ENCODE measurements around the gene CLDND1.
A peak's percentile ranks its signal among the peaks of the same experiment; 100 is the strongest.
"Not testable (repeated sequence)": the region's sequence is repeated elsewhere in the genome, so short reads cannot be mapped to it uniquely, and the experiment has no call there.

Gene CLDND1

DNA sequence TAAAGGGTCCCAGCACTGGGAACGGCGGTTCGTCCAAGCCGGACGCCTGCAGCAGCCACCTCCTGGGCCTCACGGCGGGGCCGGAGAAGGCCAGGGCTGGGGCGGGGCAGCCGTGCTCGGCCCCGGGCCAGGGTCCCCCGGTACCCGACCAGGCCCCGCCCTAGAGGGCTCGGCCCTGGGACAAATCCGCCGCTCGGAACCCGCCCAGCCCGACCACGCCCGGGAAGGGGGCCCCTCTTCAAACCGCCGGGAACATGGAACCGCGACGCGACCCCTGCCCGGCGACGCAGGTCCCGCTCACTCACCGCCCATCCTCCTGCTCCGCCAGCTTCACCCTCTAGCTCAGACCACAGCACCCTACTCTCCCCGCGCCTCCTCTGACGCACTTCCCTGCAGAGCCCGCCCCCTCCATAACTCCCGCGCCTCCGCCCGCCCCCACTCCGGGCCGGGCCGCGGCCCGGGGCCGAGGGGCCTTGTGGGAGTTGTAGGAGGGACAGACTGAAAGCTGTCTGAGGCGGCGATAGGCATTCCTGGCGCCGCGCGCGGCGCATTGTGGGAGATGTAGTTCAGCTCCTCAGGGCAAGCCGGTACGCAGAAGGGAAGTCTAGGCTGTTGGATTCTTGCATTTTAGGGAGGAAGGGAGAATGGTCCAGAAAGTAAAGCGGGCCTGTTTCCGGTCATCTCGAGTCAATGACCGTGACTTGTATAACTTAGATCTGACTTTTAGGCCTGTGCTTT is at the start of gene CLDND1:
Gene CLDND1, minus strand, starts transcription at position 359 of the 738 bp plus-strand sequence. CDS start 1,478 bp downstream, outside the sequence.
- H3K9me3 Mint-ChIP-seq, result no peaks in the 10 kb centered on the region
- peak; percentile 93 for DNase-seq
- H3K4me1 Mint-ChIP-seq, result peaks cover 67% of the 10 kb centered on the region
- ATAC-seq, result peak; percentile 97
- H3K4me3 Mint-ChIP-seq, result peak within 1 kb of the TSS; percentile 97
- no peaks in the 10 kb centered on the region for H3K27me3 Mint-ChIP-seq
- peak within 1 kb of the TSS; percentile 93 for H3K27ac Mint-ChIP-seq
- peaks cover 45% of the 10 kb centered on the region for H3K36me3 Mint-ChIP-seq (ENCODE audit: low read depth)

DNA sequence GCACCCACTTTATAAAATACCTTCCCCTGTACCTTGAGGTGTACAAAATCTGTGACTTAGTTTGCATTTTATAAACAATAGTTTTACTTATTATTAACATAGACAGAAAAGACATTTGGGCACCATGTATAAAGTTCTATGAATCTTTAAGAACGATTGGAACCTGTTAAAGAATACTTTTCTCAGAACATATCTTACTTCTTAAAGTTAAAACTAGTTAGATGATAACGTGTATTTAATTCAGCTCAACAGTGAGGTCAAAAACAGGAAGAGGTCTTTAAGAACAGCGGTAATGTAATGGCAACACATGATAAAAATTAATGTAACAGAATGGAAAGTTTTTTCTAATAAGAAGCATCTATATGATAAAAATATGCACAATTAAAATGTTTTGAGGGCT is 45.7 kb upstream of the CLDND1 start:
- ATAC-seq (no peak), DNase-seq (no peak)
- Mint-ChIP-seq H3K4me3 (no peak overlapping the region), H3K27me3 (no peaks in the 10 kb centered on the region), H3K36me3 (ENCODE audit: low read depth) (no peaks in the 10 kb centered on the region), H3K9me3 (peaks cover 6% of the 10 kb centered on the region), H3K27ac (no peak overlapping the region), H3K4me1 (peaks cover 64% of the 10 kb centered on the region)

DNA sequence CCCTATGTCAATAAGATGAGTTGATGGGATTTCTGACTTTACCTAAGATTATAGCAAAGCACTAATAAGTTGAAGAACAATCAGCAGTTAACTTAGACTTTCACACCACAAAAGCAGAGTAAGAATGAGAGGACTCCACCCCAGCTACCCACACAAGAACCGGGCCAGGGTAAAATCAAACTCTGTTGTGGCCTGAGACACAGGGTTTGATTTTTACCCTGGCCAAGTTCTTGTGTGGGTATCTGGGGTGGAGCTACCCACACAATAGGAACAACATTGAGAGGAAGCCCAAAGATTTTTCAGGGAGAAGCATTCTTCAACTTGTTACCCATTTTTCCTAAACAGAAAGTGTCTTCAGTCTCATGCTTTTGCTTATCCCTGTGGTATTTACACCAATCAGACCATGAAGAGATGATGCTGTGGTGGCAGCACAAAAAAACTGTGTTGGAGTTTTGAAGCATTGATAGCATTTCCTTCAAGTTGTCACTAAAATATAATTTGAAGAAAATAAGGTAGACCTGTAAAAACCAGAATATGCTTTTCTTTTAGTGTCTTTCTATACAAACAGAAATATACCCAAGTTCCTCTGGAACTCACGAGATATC is 45.1 kb upstream of the CLDND1 start:
- ATAC-seq, result peak; percentile 43
- Mint-ChIP-seq H3K36me3 (ENCODE audit: low read depth) (no peaks in the 10 kb centered on the region), H3K27me3 (no peaks in the 10 kb centered on the region), H3K4me1 (peaks cover 64% of the 10 kb centered on the region), H3K9me3 (peaks cover 6% of the 10 kb centered on the region), H3K4me3 (no peak overlapping the region), H3K27ac (peak overlapping the region; percentile 46)
- DNase-seq, result no peak

DNA sequence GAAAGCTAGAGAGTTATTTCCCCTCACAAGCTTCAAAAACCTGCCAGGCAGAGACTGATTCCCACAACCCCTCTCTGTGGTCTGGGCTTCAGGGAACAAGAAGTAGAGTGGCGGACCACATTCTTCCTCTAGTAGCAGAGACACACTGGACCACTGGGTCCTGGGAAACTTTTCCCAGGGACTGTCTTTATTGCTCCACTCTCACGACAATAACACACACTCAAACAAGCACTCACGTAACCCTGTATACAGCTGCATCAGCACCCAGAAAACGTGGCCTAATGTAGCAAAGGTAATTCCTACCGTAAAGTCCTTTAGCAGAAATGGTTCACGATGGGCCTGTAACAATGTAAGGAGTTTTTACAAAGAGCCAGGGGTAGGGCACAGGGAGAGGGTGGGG is 43.1 kb upstream of the CLDND1 start:
- DNase-seq (no peak), ATAC-seq (no peak)
- peaks cover 6% of the 10 kb centered on the region for H3K9me3 Mint-ChIP-seq
- H3K4me1 Mint-ChIP-seq, result peaks cover 77% of the 10 kb centered on the region
- no peaks in the 10 kb centered on the region for H3K27me3 Mint-ChIP-seq
- no peak overlapping the region for H3K4me3 Mint-ChIP-seq
- peak overlapping the region; percentile 65 for H3K27ac Mint-ChIP-seq
- H3K36me3 Mint-ChIP-seq (ENCODE audit: low read depth), result no peaks in the 10 kb centered on the region

DNA sequence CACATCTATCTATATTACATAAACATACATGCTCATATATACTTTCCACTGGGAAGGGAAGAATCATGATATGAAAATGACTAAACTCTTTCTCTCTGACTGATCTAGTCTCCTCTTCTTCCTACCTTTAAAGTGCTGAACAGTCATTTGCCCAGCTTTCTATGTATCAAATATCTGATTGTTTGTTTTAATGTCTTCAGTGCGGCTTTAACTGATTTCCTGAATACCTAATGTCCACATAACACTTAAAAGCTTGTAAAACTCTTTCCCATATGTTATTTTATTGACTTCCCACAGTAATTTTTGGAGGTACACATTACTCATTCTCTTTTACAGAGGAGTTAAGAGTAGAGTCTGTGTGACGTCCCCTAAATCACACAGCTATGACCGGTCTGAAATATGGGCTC is 42.5 kb upstream of the CLDND1 start:
- H3K4me1 Mint-ChIP-seq, result peaks cover 82% of the 10 kb centered on the region
- H3K36me3 Mint-ChIP-seq (ENCODE audit: low read depth), result no peaks in the 10 kb centered on the region
- ATAC-seq, result peak; percentile 60
- peak overlapping the region; percentile 64 for H3K4me3 Mint-ChIP-seq
- H3K27me3 Mint-ChIP-seq, result no peaks in the 10 kb centered on the region
- peaks cover 6% of the 10 kb centered on the region for H3K9me3 Mint-ChIP-seq
- peak overlapping the region; percentile 65 for H3K27ac Mint-ChIP-seq
- no peak for DNase-seq

DNA sequence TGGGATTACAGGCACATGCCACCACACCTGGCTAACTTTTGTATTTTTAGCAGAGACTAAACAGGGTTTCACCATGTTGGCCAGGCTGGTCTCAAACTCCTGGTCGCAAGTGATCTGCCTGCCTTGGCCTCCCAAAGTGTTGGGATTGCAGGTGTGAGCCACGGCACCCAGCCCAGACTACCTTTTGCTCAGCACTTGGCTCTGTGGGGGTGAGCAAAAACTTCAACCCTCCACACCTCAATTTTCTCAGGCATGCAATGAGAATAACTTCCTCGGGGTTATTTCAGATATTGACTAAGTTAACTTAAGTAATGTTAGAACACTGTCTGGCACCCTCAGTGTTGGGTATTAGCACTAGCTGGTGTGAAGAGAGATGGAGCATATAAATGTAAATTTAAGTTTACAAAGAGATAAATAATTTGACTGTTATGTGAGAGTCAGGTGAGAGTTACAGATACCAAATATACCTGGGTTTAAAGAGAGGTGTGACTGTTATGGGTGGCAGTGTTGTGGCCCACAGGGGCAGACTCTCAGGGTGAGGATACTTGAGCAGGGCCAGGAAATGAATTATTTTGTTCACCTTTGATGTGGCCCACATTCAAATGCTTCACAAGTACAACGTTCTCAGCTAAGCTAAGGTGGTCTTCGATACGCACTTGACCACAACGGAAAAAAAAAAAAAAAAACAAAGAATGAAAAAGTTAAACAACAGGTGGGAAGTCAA is 41.7 kb upstream of the CLDND1 start:
- peak overlapping the region; percentile 64 for H3K4me3 Mint-ChIP-seq
- H3K27ac Mint-ChIP-seq, result peak overlapping the region; percentile 94
- peaks cover 6% of the 10 kb centered on the region for H3K9me3 Mint-ChIP-seq
- H3K4me1 Mint-ChIP-seq, result peaks cover 82% of the 10 kb centered on the region
- ATAC-seq (peak; percentile 63), DNase-seq (no peak)
- no peaks in the 10 kb centered on the region for H3K36me3 Mint-ChIP-seq (ENCODE audit: low read depth)
- H3K27me3 Mint-ChIP-seq, result no peaks in the 10 kb centered on the region

DNA sequence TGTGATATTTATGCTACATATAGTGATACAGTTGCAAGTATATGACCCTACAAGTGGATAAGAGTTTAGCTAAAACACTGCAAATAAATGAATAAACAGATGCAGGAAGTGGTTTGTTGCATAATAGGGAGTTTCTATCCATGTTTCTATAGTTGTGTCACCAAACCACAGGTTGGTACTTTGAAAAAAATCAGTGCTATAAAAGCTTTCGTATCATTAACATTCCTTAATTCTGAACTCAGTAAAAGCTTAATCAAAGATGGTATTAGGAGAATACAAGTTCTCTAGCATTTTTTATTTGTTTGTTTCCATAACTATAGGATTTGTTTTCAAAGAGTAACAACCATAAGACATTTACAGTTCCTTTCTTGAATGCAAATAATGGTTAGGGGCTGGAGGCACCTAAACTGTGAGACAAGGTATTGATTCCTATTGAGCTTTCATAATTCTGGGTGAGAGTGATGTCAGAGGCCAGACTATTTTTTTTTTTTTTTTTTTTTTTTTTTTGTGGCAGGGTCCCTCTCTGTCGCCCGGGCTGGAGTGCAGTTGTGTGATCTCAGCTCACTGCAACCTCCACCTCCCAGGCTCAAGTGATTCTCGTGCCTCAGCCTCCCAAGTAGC is 41.1 kb upstream of the CLDND1 start:
- H3K27ac Mint-ChIP-seq, result peak overlapping the region; percentile 94
- H3K4me3 Mint-ChIP-seq, result peak overlapping the region; percentile 64
- H3K9me3 Mint-ChIP-seq, result no peaks in the 10 kb centered on the region
- ATAC-seq, result peak; percentile 17
- no peaks in the 10 kb centered on the region for H3K27me3 Mint-ChIP-seq
- H3K4me1 Mint-ChIP-seq, result peaks cover 86% of the 10 kb centered on the region
- no peaks in the 10 kb centered on the region for H3K36me3 Mint-ChIP-seq (ENCODE audit: low read depth)
- no peak for DNase-seq

DNA sequence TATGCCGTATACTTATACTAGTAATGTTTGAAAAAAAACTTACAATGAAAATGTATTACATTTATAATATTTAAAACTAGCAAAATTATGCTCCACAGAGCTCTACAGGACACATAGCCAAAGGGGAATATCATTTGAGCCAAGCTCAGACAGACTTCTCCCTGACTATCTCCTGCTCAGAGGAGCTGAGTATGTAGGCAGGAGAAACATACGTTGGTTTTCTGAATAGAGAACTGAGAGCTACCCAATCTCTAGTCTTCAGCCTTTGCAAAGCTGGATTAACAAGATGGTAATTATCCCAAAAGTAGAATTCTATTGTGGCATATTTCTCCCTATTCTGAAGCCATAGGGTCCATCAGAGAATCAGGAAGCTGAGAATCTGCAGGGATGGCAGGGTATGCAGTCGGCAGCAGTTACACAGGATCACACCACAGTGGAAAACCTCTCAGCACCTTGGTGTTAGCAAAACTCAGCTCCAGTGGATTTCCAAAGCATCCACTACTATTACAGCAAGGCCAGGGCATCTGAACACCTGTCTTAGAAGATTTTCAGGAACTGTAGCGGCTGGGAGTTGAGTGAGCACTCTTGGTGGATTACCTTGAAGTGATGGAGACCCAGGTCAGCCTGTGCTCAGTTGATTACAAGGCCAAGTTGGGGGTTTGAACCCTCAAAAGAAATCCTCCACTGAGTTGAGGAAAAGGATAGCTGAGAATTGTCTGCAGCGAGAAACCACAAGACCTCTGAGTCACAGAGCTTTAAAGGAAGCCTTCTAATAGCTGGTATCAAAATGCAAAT is 39.2 kb upstream of the CLDND1 start:
- peaks cover 86% of the 10 kb centered on the region for H3K4me1 Mint-ChIP-seq
- ATAC-seq, result no peak
- no peaks in the 10 kb centered on the region for H3K36me3 Mint-ChIP-seq (ENCODE audit: low read depth)
- no peak for DNase-seq
- H3K4me3 Mint-ChIP-seq, result no peak overlapping the region
- H3K9me3 Mint-ChIP-seq, result no peaks in the 10 kb centered on the region
- peak overlapping the region; percentile 36 for H3K27ac Mint-ChIP-seq
- no peaks in the 10 kb centered on the region for H3K27me3 Mint-ChIP-seq

DNA sequence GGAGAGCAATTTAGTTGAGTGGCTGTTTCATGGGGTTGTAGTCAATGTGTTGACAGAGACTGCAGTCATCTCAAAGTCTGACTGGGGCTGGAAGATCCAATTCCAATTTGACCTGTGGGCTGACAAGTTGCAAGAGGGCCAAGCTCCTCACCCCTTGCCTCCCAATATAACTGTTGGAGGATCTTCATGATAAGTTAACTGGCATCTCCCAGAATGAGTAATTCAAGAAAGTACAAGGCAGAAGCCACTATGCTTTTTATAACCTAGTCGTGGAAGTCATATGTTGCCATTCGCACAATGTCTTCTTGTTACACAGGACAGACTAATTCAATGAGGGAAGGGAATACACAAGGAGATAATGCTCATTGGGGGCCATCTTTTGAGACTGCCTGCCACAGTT is 38.2 kb upstream of the CLDND1 start:
- Mint-ChIP-seq H3K27ac (peak overlapping the region; percentile 13), H3K27me3 (no peaks in the 10 kb centered on the region), H3K4me3 (no peak overlapping the region), H3K4me1 (peaks cover 86% of the 10 kb centered on the region), H3K36me3 (ENCODE audit: low read depth) (peaks cover under 1% of the 10 kb centered on the region), H3K9me3 (no peaks in the 10 kb centered on the region)
- ATAC-seq (no peak), DNase-seq (no peak)

DNA sequence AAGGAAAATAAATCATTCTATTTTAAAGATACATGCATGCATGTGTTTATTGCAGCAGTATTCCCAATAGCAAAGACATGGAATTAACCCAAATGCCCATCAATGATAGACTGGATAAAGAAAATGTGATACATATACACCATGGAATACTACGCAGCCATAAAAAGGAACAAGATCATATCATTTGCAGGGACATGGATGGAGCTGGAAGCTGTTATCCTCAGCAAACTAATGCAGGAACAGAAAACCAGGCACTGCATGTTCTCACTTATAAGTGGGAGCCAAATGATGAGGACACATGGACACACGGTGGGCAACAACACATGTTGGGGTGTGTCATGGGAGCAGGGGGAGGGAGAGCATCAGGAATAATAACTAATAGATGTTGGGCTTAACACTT is 37.1 kb upstream of the CLDND1 start:
- H3K36me3 Mint-ChIP-seq (ENCODE audit: low read depth); DNase-seq: not testable (repeated sequence)

DNA sequence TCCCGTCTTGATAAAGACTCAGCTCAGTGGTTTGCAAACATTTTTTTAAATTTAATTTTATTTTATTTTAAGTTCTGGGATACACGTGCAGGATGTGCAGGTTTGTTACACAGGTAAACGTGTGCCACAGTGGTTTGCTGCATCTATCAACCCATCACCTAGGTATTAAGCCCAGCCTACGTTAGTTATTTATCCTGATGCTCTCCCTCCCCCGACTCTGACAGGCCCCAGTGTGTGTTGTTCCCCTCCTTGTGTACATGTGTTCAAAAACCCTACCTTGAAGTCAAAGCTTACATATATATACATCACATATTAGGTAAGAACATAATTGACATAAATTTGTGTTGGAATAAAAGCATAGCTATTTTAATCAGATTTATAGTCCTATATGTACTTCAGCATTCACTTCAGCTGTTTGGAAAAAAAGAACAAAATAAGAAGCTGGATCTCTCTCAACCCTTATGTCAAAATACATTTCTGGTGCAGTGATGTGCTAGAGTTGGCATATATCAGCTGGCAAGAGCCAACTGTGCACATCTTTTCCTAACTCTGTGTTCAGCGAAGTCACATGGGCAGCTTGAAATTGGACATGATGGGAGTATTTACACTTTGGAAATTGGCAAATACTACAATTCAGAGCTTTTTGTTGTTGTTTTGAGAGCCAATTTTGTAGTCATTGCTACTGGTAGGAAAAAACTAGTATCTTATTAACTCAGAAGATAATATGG is 35.6 kb upstream of the CLDND1 start:
- peaks cover 85% of the 10 kb centered on the region for H3K4me1 Mint-ChIP-seq
- DNase-seq (no peak), ATAC-seq (no peak)
- H3K27ac Mint-ChIP-seq, result peak overlapping the region; percentile 98
- peaks cover 8% of the 10 kb centered on the region for H3K36me3 Mint-ChIP-seq (ENCODE audit: low read depth)
- no peaks in the 10 kb centered on the region for H3K27me3 Mint-ChIP-seq
- H3K4me3 Mint-ChIP-seq, result peak overlapping the region; percentile 47
- H3K9me3 Mint-ChIP-seq, result no peaks in the 10 kb centered on the region

More for the DNA sequence above, 37.1 kb upstream of the CLDND1 start:
- H3K9me3 Mint-ChIP-seq, H3K27ac Mint-ChIP-seq, H3K27me3 Mint-ChIP-seq, H3K4me3 Mint-ChIP-seq, ATAC-seq: not testable (repeated sequence)
- H3K4me1 Mint-ChIP-seq, result peaks cover 86% of the 10 kb centered on the region

DNA sequence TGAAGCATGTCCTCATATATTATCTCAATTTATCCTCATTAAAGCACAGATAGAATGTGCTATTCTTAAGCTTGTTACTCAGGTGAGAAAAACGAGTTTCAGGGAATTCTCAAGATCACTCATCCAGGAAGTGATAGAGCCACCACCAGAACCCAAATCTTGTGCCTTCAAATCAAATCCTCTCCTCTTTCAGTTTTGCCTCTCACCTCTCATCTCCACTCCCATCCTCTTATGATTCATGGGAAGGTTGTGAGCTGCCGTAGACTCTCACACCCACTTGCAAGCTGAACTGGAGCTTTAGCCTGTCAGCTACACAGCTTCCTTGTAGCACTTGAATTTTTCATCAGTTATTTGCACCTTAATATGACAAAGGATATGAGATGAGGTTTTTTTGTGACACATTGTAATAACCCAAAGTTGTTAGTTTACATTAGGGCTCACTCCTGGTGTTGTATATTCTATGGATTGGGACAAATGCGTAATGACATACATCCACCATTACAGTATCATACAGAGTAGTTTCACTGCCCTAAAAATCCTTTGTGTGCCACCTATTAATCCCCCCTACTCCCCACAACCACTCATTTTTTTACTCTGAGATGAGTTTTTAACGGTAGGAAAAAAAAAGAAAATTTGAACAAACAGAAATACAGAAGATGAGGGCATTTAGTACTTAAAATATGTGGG is 34.8 kb upstream of the CLDND1 start:
- H3K4me3 Mint-ChIP-seq, result peak overlapping the region; percentile 64
- H3K27me3 Mint-ChIP-seq, result no peaks in the 10 kb centered on the region
- ATAC-seq (peak; percentile 73), DNase-seq (peak; percentile 32)
- peaks cover 85% of the 10 kb centered on the region for H3K4me1 Mint-ChIP-seq
- H3K36me3 Mint-ChIP-seq (ENCODE audit: low read depth), result peaks cover 8% of the 10 kb centered on the region
- no peaks in the 10 kb centered on the region for H3K9me3 Mint-ChIP-seq
- peak overlapping the region; percentile 98 for H3K27ac Mint-ChIP-seq

Data from activated naive CD8-positive, alpha-beta T cell treated with anti-CD3 and anti-CD28 coated beads, Interleukin-2, amount 50 U/mL, for 24 hours (primary cell).